HuH-7 (cell line): ENCODE data around the gene FBXO7.
A peak's percentile ranks its signal among the peaks of the same experiment; 100 is the strongest.

Source experiments
- DNase-seq: peaks from one replicate; pipeline ENCODE4 v3.0.0; 2011; ENCODE audit warnings: low spot score

FBXO7 gene

GRCh38 chr22:32531931-32532819, 57.6 kb downstream of the FBXO7 start:
- DNase-seq = no peak

DNA sequence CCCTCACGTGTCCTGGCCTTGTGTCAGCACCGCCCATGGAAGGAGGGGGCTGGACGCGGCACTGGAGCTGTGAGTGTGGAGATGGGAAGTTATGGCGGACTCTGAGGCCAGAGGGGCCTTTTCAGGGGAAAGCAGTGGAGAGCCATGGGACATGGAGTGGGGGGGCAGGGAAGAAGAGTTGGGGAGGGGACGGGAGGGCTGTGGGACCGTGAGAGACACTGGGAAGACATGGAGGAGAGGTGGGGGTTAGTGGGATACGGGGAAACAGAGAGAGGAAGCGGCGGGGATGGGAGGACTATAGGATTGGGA, 58.2 kb downstream of the FBXO7 start:
- DNase-seq = no peak

GRCh38 chr22:32533265-32534111, 58.9 kb downstream of the FBXO7 start:
- DNase-seq = no peak

DNA sequence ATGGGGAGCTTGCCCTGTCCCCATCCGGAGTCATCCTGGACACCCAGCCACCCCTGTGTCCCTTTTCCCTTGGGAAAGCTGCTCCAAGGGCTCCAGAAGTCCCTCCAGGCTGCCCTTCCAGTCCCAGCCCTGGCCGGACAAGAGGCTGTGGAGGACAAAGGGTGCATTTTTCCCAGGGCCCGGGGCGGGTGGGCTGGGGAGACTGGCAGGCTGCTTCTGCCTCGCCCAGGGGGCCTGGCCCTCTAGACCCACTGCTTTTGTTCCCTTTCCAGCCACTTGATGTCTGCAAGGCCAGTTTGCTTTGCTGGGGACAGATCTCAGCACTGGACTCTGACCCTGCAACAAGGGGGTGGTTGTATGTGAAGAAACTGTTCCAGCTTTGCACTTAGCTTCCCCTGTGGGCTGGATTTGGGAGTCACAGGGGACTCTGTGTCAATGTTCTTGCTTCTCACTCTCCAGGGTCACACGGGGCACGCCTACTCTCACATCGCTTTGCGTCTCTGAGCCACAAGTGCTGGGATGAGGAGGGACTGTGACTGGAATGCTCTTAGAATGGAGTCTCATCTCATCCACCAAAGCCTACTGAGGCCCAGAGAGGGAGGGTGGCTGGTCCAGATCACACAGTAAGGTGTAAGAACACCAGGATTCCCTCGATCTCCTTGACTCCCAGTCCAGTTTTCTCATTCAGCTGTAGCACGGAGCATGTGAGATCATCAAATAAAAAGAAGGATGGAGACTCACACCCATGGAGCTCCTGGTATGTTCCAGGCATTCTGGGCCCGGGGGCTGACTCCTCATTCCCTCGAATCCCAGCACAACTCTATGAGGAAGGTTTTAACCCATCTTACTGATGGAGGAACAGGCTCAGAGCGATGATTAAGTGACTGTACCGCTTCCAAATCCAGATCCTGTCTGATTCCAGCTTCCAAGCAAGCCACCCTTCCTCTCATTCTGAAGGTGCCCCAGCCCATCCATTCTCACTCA, 59.9 kb downstream of the FBXO7 start:
- peak; percentile 78 for DNase-seq

DNA sequence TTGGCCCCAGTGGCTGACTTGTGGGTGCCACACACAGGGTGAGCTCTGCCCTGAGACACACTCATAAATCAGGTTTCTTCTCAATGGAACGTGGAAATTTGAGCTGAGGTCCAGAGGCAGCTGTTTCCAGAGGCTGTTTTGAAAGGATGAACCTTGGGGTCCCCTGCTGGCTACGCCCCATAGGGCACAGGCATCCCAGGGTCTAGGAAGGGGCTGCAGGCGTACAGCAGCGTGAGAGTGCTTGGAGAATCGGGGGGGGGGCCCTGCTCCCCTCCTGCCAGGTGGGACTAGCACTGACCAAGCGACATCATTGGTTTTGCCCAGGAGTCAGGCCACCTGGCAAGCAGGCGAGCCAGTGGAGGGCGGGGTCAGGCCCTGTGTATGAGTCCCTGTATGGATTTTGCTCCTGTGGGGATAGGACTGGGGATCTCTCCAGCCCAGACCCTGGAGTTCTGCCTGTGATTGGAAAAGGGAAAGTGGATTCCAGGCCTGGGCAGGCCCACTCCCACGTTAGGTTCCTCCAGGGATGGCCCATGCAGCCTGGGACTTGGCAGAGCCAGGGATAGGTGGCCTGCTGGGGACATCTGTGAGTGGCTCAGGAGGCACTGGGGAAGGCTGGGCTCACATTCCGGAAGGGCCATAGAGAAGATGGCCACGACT, 61.0 kb downstream of the FBXO7 start:
- no peak for DNase-seq

DNA sequence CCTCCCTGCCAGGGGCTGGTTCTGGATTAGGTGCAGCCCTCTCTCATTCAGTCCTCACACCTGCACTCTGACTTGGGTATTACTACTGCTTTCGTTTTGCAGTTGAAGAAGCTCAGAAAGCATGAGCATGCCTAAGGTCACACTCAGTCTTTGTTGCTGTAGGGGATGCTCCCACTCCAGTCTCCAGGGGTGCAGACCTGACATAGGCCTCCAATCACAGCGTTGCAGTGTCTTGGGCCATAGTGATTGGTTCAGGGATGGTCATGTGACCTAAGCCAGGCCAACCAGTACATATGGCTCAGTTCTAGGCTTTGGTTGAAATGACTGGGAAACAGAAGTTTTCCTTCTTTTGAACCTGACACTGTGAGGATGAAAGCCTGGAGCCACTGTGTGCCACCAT, 61.7 kb downstream of the FBXO7 start:
- no peak for DNase-seq

DNA sequence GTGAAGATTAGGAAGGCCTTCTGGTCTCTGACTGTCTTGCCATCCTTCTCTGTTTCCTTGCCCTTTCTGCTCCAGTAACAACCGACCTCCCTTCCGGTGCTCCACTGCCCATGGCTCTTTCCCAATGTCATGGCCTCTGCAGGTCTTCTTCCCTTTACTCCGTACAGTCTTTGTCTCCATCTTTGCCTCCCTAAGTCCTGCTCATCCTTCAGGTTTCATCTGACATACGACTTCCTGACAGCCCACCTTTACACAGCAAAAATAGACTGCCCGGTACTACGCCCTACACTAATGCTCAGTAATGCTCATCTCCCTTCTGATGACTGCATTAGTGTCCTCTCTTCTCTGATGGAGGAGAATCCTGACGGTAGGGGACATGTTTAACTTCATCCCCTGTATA, 63.9 kb downstream of the FBXO7 start:
- DNase-seq = no peak

DNA sequence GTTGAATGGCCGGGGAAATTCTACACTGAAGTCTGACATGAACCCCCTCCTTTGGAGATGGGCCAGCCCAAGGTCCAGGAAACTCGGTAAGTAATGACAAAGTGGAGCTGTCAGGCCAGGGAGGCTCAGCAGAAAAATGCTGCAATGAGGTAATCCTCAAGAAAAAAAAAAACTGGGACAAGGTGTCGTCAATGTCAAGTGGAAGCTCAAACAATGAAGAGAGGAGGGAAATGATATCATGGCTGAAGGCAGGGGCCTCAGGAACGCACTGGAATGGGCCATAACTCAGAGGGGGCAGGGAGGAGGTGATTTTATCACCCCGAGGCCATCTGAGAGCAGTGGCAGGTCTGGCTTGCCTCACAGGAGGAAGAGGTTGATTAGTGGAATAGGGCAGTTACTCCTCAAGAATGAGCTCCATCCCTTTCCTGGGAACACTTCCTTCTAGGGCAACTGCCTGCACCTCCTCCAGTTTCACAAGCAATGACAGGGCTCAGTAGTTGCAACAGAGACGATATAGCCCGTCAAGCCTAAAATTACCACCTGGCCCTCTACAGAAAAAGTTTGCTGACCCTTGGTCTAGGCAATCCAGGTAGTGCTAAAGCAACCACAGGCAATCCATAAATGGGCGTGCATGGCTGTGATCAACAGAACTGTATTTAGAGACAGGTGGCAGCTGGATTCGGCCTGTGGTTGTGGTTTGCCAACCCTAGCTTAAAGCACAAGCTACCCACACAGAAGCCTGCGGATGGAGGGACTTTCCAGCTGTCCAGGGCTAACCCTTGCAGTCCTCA, 65.2 kb downstream of the FBXO7 start:
- no peak for DNase-seq

- DNase-seq = no peak
These were observed 66.9 kb downstream of the FBXO7 start for GRCh38 chr22:32541481-32541880.

GRCh38 chr22:32542066-32542676, 67.6 kb downstream of the FBXO7 start:
- DNase-seq = no peak

GRCh38 chr22:32542677-32543357, 68.2 kb downstream of the FBXO7 start:
- no peak for DNase-seq

DNA sequence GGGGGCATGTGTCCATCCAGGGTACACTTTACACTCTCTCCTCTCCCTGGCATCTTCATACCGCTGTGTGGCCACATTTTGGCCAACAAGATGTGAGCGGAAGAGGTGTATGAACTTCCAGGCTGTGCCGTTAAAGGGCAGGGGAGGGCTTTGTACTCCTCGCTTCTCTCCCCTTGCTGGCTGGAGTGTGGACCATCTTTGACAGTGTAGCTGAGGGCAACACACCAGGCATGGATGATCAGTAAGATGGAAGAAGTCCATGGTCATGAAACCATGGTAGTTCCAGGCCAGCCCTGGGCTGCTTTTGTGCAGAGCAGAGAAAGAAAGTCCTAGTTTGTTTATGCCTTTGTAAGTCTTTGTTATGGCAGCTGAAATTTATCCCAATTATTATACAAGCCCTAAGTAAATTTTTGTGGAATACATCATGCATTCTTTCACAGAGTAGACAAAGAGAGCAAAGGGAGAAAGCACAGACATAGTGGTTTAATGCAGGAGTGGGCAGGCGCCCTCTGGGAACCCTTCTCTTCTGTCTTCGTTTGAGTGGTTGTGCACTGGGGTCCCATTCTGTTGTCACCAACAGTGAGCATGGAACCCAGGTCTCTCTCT, 70.4 kb downstream of the FBXO7 start:
- DNase-seq = no peak

GRCh38 chr22:32545801-32546200, 71.2 kb downstream of the FBXO7 start:
- DNase-seq = no peak

GRCh38 chr22:32546496-32546895, 71.9 kb downstream of the FBXO7 start:
- DNase-seq = no peak

DNA sequence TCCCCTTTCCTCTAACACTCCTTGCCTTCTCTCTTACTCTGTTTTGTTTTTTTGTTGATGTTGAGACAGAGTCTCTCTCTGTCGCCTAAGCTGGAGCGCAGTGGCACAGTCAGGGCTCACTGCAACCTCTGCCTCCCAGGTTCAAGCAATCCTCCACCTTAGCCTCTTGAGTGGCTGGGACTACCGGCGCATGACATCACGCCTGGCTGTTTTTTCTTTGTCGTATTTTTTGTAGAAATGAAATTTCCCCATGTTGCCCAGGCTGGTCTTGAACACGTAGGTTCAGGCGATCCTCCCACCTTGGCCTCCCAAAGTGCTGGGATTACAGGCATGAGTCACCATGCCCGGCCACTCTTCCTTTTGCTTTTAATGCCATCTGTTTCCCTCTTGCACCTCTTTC, 72.3 kb downstream of the FBXO7 start:
- no peak for DNase-seq

DNA sequence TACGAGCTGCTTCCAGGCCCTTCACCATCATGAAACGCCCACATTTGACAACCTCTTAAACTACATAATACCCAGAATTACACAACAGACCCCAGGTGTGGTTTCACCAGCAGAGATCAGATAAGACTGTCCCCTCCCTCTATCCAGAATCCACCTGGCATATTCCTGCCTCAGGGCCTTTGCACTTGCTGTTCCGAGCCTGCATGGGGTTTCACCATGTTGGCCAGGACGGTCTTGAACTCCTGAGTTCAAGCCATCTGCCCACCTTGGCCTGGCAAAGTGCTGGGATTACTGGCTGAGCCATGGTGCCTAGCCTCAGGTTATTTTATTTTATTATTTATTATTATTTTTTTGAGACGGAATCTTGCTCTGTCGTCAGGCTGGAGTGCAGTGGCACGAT, 73.4 kb downstream of the FBXO7 start:
- DNase-seq = no peak
